ENCODE data around the gene RPUSD1.
"Not testable (repeated sequence)": the region's sequence is repeated elsewhere in the genome, so short reads cannot be mapped to it uniquely, and the experiment has no call there.

Gene RPUSD1

GRCh38 chr16:766008-766819, 22.0 kb downstream of the RPUSD1 start:
- no peak for DNase-seq (ENCODE audit: low read depth)

GRCh38 chr16:765488-765865, 22.7 kb downstream of the RPUSD1 start:
- DNase-seq (ENCODE audit: low read depth): no peak

GRCh38 chr16:764848-765487, 23.2 kb downstream of the RPUSD1 start:
- no peak for DNase-seq (ENCODE audit: low read depth)

DNA sequence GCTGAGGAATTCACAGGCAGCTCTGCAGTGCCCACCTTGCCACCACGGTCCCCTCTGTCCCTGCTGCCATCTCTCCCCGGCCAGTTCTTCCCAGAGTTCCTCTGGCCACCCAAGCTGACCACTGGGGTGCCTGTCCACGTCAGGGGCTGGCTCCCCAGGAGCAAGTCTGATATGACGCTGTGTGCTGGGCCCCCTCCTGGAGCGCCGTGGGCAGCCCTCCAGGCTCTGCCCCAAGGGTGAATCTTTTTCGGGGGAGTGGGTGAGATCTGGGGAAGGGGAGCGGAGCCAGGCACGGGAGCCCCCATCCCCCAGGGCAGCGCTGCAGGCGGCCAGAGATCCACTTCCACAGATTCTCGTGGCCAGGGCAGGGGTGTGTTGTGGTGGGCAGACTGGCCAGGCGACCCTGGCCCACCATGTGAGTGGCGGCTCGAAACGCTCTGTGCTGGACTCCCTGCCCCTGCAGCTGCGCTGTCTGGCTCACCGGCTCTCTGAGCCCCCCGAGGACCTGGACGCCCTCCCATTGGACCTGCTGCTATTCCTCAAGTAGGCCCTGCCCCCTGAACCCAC, 23.9 kb downstream of the RPUSD1 start:
- DNase-seq (ENCODE audit: low read depth): no peak

GRCh38 chr16:763369-764183, 24.6 kb downstream of the RPUSD1 start:
- DNase-seq (ENCODE audit: low read depth): no peak

DNA sequence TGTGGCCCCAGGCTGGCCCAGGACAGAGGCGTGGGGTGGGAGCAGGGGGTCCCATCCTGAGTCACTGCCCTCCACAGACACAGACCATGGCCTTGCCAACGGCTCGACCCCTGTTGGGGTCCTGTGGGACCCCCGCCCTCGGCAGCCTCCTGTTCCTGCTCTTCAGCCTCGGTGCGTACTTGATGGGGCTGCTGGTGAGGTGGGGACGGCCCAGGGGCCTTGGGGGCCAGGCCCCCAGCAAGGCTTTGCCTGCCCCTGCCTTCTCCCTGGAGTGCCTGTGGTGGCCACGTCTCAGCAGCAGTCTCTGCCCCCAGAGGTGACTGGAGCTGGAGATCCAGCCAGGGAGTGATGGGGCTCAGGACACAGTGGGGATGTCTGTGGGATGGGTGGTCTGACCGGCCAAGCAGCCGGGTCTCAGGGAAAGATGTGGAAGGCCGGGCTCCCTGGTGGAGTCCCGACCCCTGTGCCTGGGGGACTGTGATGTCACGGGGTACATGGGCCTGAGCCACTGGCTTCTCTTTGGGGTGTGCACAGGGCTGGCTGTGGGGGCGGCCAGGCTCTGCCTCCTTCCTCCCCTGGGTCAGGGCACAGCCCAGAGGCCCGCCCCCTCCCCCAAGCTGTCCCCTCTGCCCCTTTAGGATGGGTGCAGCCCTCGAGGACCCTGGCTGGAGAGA, 25.4 kb downstream of the RPUSD1 start:
- no peak for DNase-seq (ENCODE audit: low read depth)

DNA sequence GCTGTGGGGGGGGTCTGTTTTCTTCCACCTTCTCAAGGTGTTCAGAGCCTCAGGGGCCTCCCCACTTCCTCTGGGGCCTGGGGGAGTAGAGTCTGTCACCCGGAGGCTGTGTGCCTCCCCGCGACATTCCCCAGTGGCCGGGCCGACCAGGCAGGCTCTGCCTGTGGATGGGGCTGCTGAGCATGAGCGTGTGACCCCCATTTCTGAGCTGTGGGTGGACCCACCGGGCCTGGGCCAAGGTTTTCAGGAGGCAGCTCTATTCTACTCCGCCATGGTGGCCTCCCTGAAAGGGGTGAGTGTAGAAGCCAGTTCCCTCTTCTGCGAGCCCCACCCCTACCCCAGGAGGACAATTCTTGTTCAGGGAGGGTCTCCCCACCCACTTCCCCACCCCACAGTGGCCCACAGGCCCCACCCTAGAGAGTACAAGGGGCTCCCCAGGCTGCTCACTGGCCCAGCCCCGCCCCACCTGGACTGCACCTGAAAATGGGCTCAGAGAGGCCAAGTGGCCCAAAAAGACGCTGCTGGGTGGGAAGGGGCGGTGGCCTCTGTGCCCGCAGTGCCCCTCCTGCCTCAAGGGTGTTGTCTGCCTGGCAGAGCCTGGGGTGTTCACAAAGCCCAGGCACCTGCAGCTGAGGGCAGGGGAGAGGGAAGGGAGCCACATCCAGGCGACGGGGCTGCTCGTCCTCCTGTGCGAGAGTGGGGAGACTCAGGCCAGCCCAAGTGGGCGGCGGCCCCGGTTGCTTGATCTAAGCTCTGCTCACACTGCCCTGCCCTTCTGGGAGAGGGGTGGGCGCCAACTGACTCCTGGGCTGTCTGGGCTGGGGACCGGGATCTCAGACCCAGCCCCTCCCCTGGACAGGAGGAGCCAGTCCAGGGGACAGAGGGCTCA, 26.3 kb downstream of the RPUSD1 start:
- DNase-seq (ENCODE audit: low read depth): no peak

- no peak for DNase-seq (ENCODE audit: low read depth)
These were observed 27.4 kb downstream of the RPUSD1 start, which contains the start of gene MSLN for GRCh38 chr16:760545-761343. Gene MSLN, plus strand, starts transcription at chr16:760734. Its CDS starts 1,947 bp downstream, at chr16:762681.

- DNase-seq (ENCODE audit: low read depth): no peak
These were observed 28.1 kb downstream of the RPUSD1 start for GRCh38 chr16:760065-760464.

- no peak for DNase-seq (ENCODE audit: low read depth)
These were observed 28.9 kb downstream of the RPUSD1 start for GRCh38 chr16:759110-759910.

DNA sequence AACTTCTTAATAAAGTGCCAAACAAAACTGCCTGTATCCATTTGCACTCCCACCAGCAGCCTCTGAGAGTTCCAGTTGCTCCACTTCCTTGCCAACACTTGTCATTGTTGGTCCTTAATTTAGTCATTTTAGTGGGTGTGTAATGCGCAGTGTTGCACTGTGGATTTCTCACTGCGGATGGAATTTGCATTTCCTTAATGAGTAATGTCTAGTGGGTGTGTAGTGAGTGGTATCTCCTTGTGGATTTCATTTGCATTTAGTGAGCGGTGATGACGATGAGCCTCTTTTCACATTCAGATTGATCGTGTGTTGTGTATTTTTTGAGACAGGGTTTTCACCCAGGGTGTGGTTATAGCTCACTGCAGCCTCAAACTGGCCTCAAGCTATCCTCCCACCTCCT, 31.8 kb downstream of the RPUSD1 start:
- DNase-seq (ENCODE audit: low read depth): no peak

GRCh38 chr16:754656-755055, 33.5 kb downstream of the RPUSD1 start:
- no peak for DNase-seq (ENCODE audit: low read depth)

GRCh38 chr16:754121-754607, 34.0 kb downstream of the RPUSD1 start:
- not testable (repeated sequence) for DNase-seq (ENCODE audit: low read depth)

GRCh38 chr16:752007-752312, 36.2 kb downstream of the RPUSD1 start:
- no peak for DNase-seq (ENCODE audit: low read depth)

DNA sequence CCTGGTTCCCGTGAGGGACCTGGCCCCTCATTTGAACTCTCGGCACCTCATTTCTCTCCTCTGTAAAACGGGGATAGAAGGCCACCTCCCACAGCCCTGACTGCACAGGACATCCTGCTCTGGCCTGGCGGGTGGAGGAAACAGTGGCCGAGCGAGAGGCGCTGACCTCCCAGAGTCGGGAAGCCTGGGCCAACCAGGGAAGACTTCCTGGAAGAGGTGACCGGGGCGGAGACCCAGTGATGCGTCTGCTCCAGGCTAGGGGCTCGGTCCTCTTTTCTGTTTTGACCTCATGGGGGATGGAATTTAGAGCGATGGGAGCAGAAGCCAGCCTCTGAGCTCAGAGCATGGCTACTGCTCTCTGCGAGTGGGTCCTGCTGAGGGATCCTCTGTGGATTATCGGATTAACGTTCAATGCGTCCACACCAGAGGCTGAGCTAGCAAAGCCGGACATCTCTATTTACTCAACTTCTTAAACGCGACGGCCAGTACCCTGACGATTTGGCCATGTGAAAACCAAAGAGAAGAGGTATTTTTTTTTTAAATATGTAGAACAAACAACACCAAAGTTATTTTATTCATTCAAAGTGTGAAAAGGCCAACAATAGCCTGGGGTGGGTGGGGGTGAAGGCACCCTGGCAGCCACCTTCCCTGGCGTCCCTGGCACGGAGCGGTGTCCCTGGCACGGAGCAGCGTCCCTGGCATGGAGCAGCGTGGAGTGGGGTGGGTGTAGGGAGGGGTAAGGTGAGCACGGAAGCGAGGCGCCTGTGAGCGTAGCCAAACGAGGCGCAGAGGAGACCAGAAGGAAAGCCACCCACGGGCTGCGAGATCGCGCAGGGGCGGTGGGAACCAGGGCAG, 36.8 kb downstream of the RPUSD1 start:
- DNase-seq (ENCODE audit: low read depth): no peak

DNA sequence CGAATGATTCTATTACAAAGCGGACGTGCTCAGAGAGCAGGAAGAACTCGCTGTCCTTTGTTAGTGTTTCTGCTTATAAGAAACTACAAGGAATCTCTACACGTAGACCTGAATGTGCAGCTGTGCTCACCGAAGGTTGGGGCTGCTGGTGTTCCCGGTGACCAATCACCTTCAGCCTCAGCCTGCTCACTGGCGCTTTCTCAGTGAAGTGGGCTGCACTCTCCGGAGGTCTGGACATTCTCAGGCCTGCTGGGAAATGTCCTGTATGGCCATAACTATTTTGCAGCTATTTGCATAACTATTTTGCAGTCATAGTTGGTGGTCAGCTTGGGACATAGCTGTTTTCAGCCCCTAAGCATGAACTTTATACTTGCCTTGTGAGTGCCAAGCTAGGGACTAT, 37.7 kb downstream of the RPUSD1 start:
- DNase-seq (ENCODE audit: low read depth): no peak

GRCh38 chr16:749010-749409, 39.2 kb downstream of the RPUSD1 start:
- peak; percentile 88 for DNase-seq (ENCODE audit: low read depth)

Data from GM04503 (cell line).